Body of pancreas (tissue), 4 donors: ENCODE data around the gene INF2. TPM values are rescaled to one million over a fixed set of nuclear protein-coding genes. Genes with fewer than 3 reads are reported as not detected.

Source experiments
- ATAC-seq: fragments of 150-250 bp; one replicate; pipeline ENCODE4 v1.9.1; 2016
- DNase-seq, 4 donors: peaks; one replicate each; pipeline ENCODE4 v3.0.0-alpha.2; 2019
- H3K27ac ChIP-seq, 4 donors: fragments of 200-600 bp; sonication (generic); 1 replicate in 3 of 4; 2 replicates in 1 of 4; pipeline versions ENCODE4 v1.5.1 to v1.6.1; 2016 to 2019; ENCODE audit warnings: mild to moderate bottlenecking in 1 of 4, mixed read lengths in 1 of 4, moderate library complexity in 1 of 4
- H3K27me3 ChIP-seq, 2 donors: fragments of 200-600 bp; sonication (generic); one replicate each; pipeline ENCODE4 v1.6.0; 2016; ENCODE audit warnings: mild to moderate bottlenecking in 1 of 2
- H3K36me3 ChIP-seq, 2 donors: fragments of 200-600 bp; sonication (generic); replicated peaks in 1 of 2; 2 replicates each; pipeline ENCODE4 v1.5.1; 2016; ENCODE audit warnings: low read depth in 2 of 2; ENCODE audit not compliant: insufficient read depth in 1 of 2
- H3K4me1 ChIP-seq: fragments of 200-600 bp; sonication (generic); one replicate; pipeline ENCODE4 v1.6.0; 2016
- H3K4me3 ChIP-seq, 2 donors: fragments of 200-600 bp; sonication (generic); 1 replicate in 1 of 2; 2 replicates in 1 of 2; pipeline ENCODE4 v1.5.1; 2016 to 2019
- H3K9me3 ChIP-seq, 3 donors: fragments of 200-600 bp; sonication (generic); 1 replicate in 2 of 3; 2 replicates in 1 of 3; pipeline ENCODE4 v1.5.1; 2016
- POLR2A ChIP-seq, 3 donors: fragments of 450-650 bp; IDR thresholded peaks; one replicate each; pipeline ENCODE4 v1.6.1; 2016; ENCODE audit warnings: antibody characterized with exemption in 3 of 3, mild to moderate bottlenecking in 2 of 3
- WGBS, 2 donors: methylation state at CpG; one replicate each; pipeline ENCODE4 v1.1.5; 2017; 5-methylcytosine and 5-hydroxymethylcytosine counted together
- intact Hi-C: fragments of 100-400 bp; cut with DNase I; formaldehyde crosslinking; loops from one replicate; pipeline ENCODE4 v1.15.1; 2023
- total RNA-seq, 2 donors: library from RNA; depleted of rRNA; stranded (reverse); fragments of >200 nt; gene quantifications; one replicate each; pipeline ENCODE4 v1.1.0, GENCODE V29; 2016
- TF ChIP-seq, protein P1 (sequence below), 7 experiments: fragments of 450-650 bp in 4 of 7; fragments of 200-600 bp in 3 of 7; sonication (generic) in 3 of 7; IDR thresholded peaks; one replicate each; pipeline ENCODE4 v1.5.1; 2016 to 2019; ENCODE audit warnings: antibody characterized with exemption in 7 of 7

Gene INF2
- total RNA-seq, 2 donors from 2014 or later = 46.2 to 90.3 TPM

DNA sequence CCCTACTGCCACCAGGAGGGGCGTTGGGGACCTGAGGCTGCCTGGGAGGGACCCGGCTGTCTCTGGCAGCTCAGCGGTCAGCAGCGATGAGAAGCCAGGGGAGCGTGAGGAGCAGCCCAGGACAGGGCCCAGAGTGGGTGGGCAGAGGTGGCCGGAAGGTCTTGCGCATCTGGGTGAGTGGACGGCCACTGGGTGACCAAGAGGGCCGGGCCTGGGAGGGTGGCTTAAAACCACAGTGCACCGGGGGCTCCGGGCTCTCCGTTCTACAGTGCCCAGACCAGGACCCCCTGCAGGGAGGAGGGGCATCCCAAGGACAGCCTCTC is 10.0 kb downstream of the INF2 start:
- Histone ChIP-seq H3K36me3 (peaks cover 0 to 1% of the 10 kb centered on the region in 2 donors), H3K27me3 (no peaks in the 10 kb centered on the region), H3K4me1 (no peaks in the 10 kb centered on the region), H3K9me3 (no peaks in the 10 kb centered on the region), H3K27ac (no peak overlapping the region), H3K4me3 (no peak overlapping the region)
- DNase-seq (no peak), ATAC-seq (no peak)
- intact Hi-C loops = no loop called here
- no peak for TF ChIP-seq POLR2A (IDR thresholded peaks at IDR 0.05)
- TF ChIP-seq, protein P1, sequence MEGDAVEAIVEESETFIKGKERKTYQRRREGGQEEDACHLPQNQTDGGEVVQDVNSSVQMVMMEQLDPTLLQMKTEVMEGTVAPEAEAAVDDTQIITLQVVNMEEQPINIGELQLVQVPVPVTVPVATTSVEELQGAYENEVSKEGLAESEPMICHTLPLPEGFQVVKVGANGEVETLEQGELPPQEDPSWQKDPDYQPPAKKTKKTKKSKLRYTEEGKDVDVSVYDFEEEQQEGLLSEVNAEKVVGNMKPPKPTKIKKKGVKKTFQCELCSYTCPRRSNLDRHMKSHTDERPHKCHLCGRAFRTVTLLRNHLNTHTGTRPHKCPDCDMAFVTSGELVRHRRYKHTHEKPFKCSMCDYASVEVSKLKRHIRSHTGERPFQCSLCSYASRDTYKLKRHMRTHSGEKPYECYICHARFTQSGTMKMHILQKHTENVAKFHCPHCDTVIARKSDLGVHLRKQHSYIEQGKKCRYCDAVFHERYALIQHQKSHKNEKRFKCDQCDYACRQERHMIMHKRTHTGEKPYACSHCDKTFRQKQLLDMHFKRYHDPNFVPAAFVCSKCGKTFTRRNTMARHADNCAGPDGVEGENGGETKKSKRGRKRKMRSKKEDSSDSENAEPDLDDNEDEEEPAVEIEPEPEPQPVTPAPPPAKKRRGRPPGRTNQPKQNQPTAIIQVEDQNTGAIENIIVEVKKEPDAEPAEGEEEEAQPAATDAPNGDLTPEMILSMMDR (IDR thresholded peaks at IDR 0.05) = no peak
- 90 to 91% methylated on average over 7 to 11 of the region's 12 CpGs for WGBS, 2 donors

DNA sequence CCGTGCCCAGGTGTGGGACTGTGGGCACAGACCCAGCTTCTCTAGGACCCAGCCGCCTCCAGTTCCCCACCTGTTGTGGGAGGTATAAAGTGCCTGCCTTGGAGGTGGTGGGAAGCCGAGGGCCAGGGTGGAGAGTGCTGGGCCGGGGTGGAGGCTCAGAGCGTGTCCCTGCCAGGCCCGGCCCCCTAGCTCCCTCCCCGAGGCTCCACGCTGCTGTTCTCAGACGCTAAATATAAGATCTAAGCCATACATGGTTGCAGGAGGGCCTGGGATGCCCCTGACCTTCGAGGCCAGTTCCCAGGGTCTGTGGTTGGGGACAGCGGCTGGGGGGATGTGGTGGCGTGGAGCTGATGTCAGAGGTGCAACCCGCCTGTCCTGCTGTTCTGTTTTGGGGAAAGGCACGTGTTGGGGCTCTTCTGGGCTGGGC is 10.8 kb downstream of the INF2 start:
- DNase-seq (no peak), ATAC-seq (no peak)
- Histone ChIP-seq H3K27ac (no peak overlapping the region), H3K36me3 (peaks cover 0 to 1% of the 10 kb centered on the region in 2 donors), H3K4me1 (no peaks in the 10 kb centered on the region), H3K27me3 (no peaks in the 10 kb centered on the region), H3K9me3 (no peaks in the 10 kb centered on the region), H3K4me3 (no peak overlapping the region)
- TF ChIP-seq, protein P1 (IDR thresholded peaks at IDR 0.05) = no peak
- no peak for TF ChIP-seq POLR2A (IDR thresholded peaks at IDR 0.05)
- WGBS, 2 donors = 80% methylated on average over 14 of the region's 14 CpGs; no CpG with 5 or more reads in 1 of the 2 donors
- intact Hi-C loops = loop anchor here (5.0 kb wide), 1 partner anchor 48 kb away; no protein-coding TSS in a partner anchor

DNA sequence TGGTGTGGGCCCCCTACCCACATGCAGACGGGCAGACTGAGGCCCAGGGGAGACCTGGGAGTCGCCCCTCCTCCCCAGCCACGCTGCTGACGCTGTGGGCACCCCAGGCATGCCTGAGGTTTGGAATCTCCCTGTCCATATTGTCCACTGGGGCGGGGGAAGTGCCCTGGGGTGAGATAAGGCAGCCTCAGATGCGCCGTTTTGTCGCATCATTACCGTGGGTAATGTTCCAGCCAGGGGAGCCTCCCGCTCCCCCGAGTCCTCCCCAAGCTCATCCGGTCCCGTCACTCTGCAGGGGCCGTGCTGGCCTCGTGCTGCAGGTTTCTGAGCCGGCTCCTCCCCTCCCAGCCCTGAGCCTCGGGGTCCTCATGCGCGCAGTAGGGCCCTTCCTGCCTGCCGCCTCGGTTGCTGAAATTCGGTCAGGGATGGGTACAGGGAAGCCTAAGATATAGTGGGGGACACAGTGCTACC is 11.4 kb downstream of the INF2 start:
- Histone ChIP-seq H3K9me3 (no peaks in the 10 kb centered on the region), H3K4me3 (no peak overlapping the region), H3K36me3 (peaks cover 0 to 1% of the 10 kb centered on the region in 2 donors), H3K27me3 (no peaks in the 10 kb centered on the region), H3K27ac (no peak overlapping the region), H3K4me1 (no peaks in the 10 kb centered on the region)
- WGBS, 2 donors = 82% methylated on average over 22 of the region's 22 CpGs; no CpG with 5 or more reads in 1 of the 2 donors
- DNase-seq (no peak), ATAC-seq (no peak)
- no peak for TF ChIP-seq POLR2A (IDR thresholded peaks at IDR 0.05)
- TF ChIP-seq, protein P1 (IDR thresholded peaks at IDR 0.05) = no peak
- intact Hi-C loops = loop anchor here (5.0 kb wide), 1 partner anchor 48 kb away; no protein-coding TSS in a partner anchor

GRCh38 chr14:104701383-104702076 is 12.1 kb downstream of the INF2 start:
- intact Hi-C loops = loop anchor here (5.0 kb wide), 1 partner anchor 49 kb away; no protein-coding TSS in a partner anchor
- 89 to 93% methylated on average over 2 to 38 of the region's 46 CpGs for WGBS, 2 donors
- H3K9me3 ChIP-seq = no peaks in the 10 kb centered on the region
- no peaks in the 10 kb centered on the region for H3K27me3 ChIP-seq
- no peak for DNase-seq
- no peak overlapping the region for H3K27ac ChIP-seq
- H3K4me1 ChIP-seq = no peaks in the 10 kb centered on the region
- H3K36me3 ChIP-seq = peaks cover 0 to 1% of the 10 kb centered on the region in 2 donors
- TF ChIP-seq POLR2A (IDR thresholded peaks at IDR 0.05) = no peak
- TF ChIP-seq, protein P1 (IDR thresholded peaks at IDR 0.05) = no peak
- no peak for ATAC-seq
- H3K4me3 ChIP-seq = no peak overlapping the region
